RWPE2 (cell line): Measurements from ENCODE around the gene HMCES.
A peak's percentile ranks its signal among the peaks of the same experiment; 100 is the strongest.

ENCODE experiments used
- ATAC-seq: fragments of 200-7000 bp; cut with Tn5 transposase; 3 replicates; pipeline ENCODE4 v1.9.1; 2021; ENCODE audit warnings: low read depth
- DNase-seq: peaks from one replicate; pipeline ENCODE4 v3.0.0-alpha.2; 2020; ENCODE audit warnings: low spot score
- H3K27ac ChIP-seq: fragments of 450-650 bp; 2 replicates; pipeline ENCODE4 v1.5.1; 2017; ENCODE audit warnings: mild to moderate bottlenecking; ENCODE audit not compliant: poor library complexity, severe bottlenecking
- H3K27me3 ChIP-seq: fragments of 250-450 bp; sonication (Bioruptor Pico); 2 replicates; pipeline ENCODE4 v1.5.1; 2021; ENCODE audit warnings: mild to moderate bottlenecking, moderate library complexity; ENCODE audit not compliant: insufficient read depth, poor library complexity, severe bottlenecking
- H3K36me3 ChIP-seq: fragments of 250-450 bp; sonication (Bioruptor Pico); 2 replicates; pipeline ENCODE4 v1.5.1; 2020; ENCODE audit warnings: low read depth, mild to moderate bottlenecking, moderate library complexity
- H3K4me1 ChIP-seq: fragments of 250-450 bp; sonication (Bioruptor Pico); 2 replicates; pipeline ENCODE4 v1.5.1; 2021; ENCODE audit warnings: mild to moderate bottlenecking, moderate library complexity; ENCODE audit not compliant: insufficient read depth, poor library complexity, severe bottlenecking
- H3K4me3 ChIP-seq: fragments of 250-450 bp; sonication (Bioruptor Pico); 2 replicates; pipeline ENCODE4 v1.5.1; 2021; ENCODE audit warnings: mild to moderate bottlenecking, moderate library complexity; ENCODE audit not compliant: severe bottlenecking
- H3K9me3 ChIP-seq: fragments of 250-450 bp; sonication (Bioruptor Pico); 2 replicates; pipeline ENCODE4 v1.5.1; 2021; ENCODE audit warnings: mild to moderate bottlenecking, moderate library complexity; ENCODE audit not compliant: severe bottlenecking
- CTCF ChIP-seq: fragments of 450-650 bp; IDR thresholded peaks from one replicate; pipeline ENCODE4 v1.5.1; 2017; ENCODE audit warnings: mild to moderate bottlenecking, moderate library complexity; ENCODE audit not compliant: poor library complexity, severe bottlenecking

HMCES gene

GRCh38 chr3:129312021-129312639 lies 33.5 kb downstream of the HMCES start:
- H3K4me1 ChIP-seq, result peaks cover 17% of the 10 kb centered on the region
- H3K27ac ChIP-seq, result peak overlapping the region; percentile 92
- no peaks in the 10 kb centered on the region for H3K9me3 ChIP-seq
- no peak overlapping the region for H3K4me3 ChIP-seq
- no peaks in the 10 kb centered on the region for H3K36me3 ChIP-seq
- ATAC-seq (no peak), DNase-seq (no peak)
- no peak for TF ChIP-seq CTCF
- H3K27me3 ChIP-seq, result no peaks in the 10 kb centered on the region

- H3K27ac ChIP-seq, result peak overlapping the region; percentile 92
- H3K4me1 ChIP-seq, result peaks cover 17% of the 10 kb centered on the region
- H3K4me3 ChIP-seq, result no peak overlapping the region
- H3K36me3 ChIP-seq, result no peaks in the 10 kb centered on the region
- DNase-seq (no peak), ATAC-seq (no peak)
- no peaks in the 10 kb centered on the region for H3K27me3 ChIP-seq
- H3K9me3 ChIP-seq, result no peaks in the 10 kb centered on the region
- TF ChIP-seq CTCF, result no peak
Measured at GRCh38 chr3:129312671-129313414, 34.2 kb downstream of the HMCES start.

- Histone ChIP-seq H3K27me3 (no peaks in the 10 kb centered on the region), H3K27ac (peak overlapping the region; percentile 92), H3K4me1 (peaks cover 17% of the 10 kb centered on the region), H3K36me3 (no peaks in the 10 kb centered on the region), H3K4me3 (no peak overlapping the region), H3K9me3 (no peaks in the 10 kb centered on the region)
- ATAC-seq (no peak), DNase-seq (no peak)
- no peak for TF ChIP-seq CTCF
Measured at GRCh38 chr3:129313415-129313664, 34.7 kb downstream of the HMCES start.

- Histone ChIP-seq H3K9me3 (no peaks in the 10 kb centered on the region), H3K36me3 (no peaks in the 10 kb centered on the region), H3K4me3 (peak overlapping the region; percentile 52), H3K4me1 (peaks cover 17% of the 10 kb centered on the region), H3K27ac (peak overlapping the region; percentile 92), H3K27me3 (no peaks in the 10 kb centered on the region)
- no peak for DNase-seq
- TF ChIP-seq CTCF, result no peak
- ATAC-seq, result peak; percentile 6; the same call in 2 of the 3 replicates
Measured at GRCh38 chr3:129313665-129314385, 35.2 kb downstream of the HMCES start.
